Bronchial epithelial cell (primary cell): ENCODE data around the gene PRKAG2. TPM values are rescaled to one million over a fixed set of nuclear protein-coding genes. Genes with fewer than 3 reads are reported as not detected.

Source experiments
- DNase-seq: peaks from one replicate; pipeline ENCODE4 v3.0.0-alpha.2; 2010; ENCODE audit warnings: low read depth
- FAIRE-seq: peaks from 2 replicates; lab custom pipeline; 2011; peaks lifted over from hg19 to GRCh38; lab: Jason Lieb, UNC
- H3K27me3 ChIP-seq: 2 replicates; pipeline ENCODE4 v1.5.1; 2011; ENCODE audit warnings: low read length; ENCODE audit not compliant: control insufficient read depth, insufficient read depth
- H3K36me3 ChIP-seq: 2 replicates; pipeline ENCODE4 v1.5.1; 2011; ENCODE audit warnings: low read length; ENCODE audit not compliant: control insufficient read depth, insufficient read depth
- H3K4me3 ChIP-seq: 2 replicates; pipeline ENCODE4 v1.5.1; 2011; ENCODE audit warnings: mild to moderate bottlenecking, low read depth, low read length, control low read depth
- total RNA-seq: library from RNA; depleted of rRNA; stranded (reverse); fragments of >200 nt; gene quantifications from 2 replicates; pipeline ENCODE4 v1.2.1, GENCODE V29; 2014
- TF ChIP-seq, protein P1 (sequence below): IDR thresholded peaks from 2 replicates; pipeline ENCODE4 v1.5.1; 2011; ENCODE audit warnings: mild to moderate bottlenecking, moderate library complexity, low read length, control low read depth, inconsistent platforms; ENCODE audit not compliant: insufficient read depth, severe bottlenecking

The PRKAG2 gene
- total RNA-seq, 1 donor from 2014 or later, result 24.5 TPM

DNA sequence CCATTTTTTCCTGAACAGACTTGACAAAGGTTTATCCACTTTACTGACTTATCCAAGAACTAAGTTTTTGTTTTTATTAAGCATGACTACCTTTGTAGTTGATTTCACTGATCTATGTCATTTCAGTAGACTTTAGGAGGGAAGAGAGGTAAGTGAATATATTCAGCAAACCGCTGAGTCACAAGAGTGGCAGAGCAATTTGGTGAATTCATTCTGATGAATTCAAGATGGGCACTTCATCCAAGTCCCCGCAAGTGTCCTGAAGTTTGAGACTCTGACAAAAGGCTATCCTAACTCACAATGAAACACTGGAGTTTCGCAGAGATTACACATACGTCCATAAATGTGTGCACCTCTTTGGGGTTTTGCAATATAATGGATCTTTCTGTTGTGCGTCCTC is 255.0 kb downstream of the PRKAG2 start:
- no peak overlapping the region for H3K4me3 ChIP-seq
- DNase-seq (no peak), FAIRE-seq (no peak)
- H3K27me3 ChIP-seq, result no peaks in the 10 kb centered on the region
- TF ChIP-seq, protein P1, sequence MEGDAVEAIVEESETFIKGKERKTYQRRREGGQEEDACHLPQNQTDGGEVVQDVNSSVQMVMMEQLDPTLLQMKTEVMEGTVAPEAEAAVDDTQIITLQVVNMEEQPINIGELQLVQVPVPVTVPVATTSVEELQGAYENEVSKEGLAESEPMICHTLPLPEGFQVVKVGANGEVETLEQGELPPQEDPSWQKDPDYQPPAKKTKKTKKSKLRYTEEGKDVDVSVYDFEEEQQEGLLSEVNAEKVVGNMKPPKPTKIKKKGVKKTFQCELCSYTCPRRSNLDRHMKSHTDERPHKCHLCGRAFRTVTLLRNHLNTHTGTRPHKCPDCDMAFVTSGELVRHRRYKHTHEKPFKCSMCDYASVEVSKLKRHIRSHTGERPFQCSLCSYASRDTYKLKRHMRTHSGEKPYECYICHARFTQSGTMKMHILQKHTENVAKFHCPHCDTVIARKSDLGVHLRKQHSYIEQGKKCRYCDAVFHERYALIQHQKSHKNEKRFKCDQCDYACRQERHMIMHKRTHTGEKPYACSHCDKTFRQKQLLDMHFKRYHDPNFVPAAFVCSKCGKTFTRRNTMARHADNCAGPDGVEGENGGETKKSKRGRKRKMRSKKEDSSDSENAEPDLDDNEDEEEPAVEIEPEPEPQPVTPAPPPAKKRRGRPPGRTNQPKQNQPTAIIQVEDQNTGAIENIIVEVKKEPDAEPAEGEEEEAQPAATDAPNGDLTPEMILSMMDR, result no peak
- H3K36me3 ChIP-seq, result peaks cover 4% of the 10 kb centered on the region

DNA sequence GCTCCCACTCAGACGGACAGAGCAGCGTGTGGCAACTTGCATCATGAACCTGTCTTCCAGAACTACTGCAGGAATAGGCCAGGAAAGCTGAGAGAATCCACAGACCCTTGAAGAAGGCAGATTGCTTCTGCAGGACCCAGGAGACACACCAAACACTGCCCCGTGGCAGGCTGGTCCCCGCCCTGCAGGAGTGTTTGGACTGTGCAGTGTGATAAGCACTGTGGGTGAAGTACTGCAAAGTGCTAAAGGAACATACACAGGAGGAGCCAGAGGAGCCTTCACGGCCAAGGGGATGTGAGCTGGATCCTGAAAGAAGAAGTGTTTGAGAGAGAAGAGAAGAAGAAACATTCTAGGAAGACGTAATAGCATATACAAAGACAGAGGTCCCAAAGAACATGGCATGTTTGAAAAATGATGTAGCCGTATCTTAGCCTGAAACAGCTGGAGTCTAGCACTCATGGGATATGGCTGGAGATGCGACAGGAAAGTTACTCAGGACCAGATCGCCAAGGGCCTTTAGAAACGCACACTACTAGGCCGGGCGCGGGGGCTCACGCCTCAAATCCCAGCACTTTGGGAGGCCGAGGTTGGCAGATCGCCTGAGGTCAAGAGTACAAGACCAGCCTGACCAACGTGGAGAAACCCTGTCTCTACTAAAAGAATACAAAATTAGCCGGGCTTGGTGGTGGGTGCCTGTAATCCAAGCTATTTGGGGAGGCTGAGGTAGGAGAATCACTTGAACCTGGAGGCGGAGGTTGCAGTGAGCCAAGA is 260.3 kb downstream of the PRKAG2 start:
- H3K4me3 ChIP-seq, result no peak overlapping the region
- FAIRE-seq (no peak), DNase-seq (no peak)
- peaks cover 3% of the 10 kb centered on the region for H3K36me3 ChIP-seq
- TF ChIP-seq, protein P1, result no peak
- H3K27me3 ChIP-seq, result no peaks in the 10 kb centered on the region

DNA sequence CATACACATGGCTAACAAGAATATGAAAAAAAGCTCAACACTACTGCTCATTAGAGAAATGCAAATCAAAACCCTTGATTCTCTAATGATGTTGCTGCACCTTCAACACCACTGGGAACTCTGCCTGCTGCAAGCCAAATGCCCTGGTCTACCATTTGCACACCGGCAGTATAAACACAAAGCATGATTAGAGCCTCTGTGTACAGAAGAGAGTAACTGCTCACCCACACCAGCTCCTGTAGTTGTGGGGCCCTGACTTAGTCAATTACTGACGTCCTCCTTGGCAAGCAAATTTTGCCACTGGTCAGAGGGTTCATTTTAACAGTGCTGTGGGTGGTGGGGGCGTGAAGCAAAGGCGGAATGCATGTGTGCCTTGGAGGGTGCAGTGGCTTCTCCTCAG is 261.1 kb downstream of the PRKAG2 start:
- TF ChIP-seq, protein P1, result no peak
- peaks cover 2% of the 10 kb centered on the region for H3K36me3 ChIP-seq
- no peaks in the 10 kb centered on the region for H3K27me3 ChIP-seq
- no peak overlapping the region for H3K4me3 ChIP-seq
- DNase-seq (no peak), FAIRE-seq (no peak)

DNA sequence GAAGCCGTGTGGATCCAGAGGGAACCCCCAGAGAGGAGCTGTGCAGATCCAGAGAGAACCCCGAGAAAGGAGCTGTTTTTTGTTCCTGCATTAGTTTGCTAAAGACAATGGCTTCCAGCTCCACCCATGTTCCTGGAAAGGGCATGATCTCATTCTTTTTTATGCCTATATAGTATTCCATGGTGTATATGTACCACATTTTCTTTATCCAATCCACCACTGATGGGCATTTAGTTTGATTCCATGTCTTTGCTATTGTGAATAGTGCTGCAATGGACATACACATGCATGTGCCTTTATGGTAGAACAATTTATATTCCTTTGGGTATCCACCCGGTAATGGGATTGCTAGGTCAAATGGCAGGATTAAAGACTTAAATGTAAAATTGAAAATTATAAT is 261.9 kb downstream of the PRKAG2 start:
- DNase-seq (no peak), FAIRE-seq (no peak)
- H3K27me3 ChIP-seq, result no peaks in the 10 kb centered on the region
- peaks cover 2% of the 10 kb centered on the region for H3K36me3 ChIP-seq
- TF ChIP-seq, protein P1, result no peak
- H3K4me3 ChIP-seq, result no peak overlapping the region

DNA sequence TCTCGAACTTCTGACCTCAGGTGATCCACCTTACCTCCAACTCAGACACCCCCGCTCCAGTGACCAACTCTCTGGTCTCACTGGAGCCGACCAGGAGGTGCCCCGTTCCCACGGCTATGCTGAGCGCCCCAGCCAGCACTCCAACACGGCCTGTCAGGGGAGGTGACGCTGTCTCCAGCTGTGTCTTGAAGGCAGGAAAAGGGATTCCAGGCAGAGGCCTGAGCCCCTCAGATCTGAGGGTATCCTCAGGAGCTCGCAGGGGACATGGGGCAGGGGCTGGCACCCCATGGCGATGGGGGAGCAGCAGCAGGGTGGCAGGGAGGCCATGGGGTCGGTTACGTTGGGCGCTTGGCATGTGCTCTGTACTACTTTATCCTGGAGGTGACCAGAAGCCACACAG is 262.9 kb downstream of the PRKAG2 start:
- TF ChIP-seq, protein P1, result no peak
- no peak for DNase-seq
- Histone ChIP-seq H3K36me3 (peaks cover 1% of the 10 kb centered on the region), H3K4me3 (no peak overlapping the region), H3K27me3 (no peaks in the 10 kb centered on the region)
- no peak for FAIRE-seq

DNA sequence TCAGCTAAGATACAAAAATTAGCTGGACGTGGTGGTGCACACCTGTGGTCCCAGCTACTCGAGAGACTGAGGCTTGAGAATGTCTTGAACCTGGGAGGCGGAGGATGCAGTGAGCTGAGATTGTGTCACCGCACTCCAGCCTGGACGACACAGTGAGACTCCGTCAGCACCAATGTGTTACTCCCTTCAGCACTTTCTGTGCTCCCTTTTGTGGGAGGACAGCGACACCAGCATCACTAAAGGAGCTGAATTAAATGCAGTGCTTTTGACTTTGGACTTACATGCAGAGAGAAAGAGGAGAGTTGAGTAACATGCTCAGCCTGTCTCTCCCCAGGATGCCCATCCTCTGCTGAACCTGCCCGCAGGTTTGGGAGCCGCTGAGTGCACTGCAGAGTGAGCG is 265.0 kb downstream of the PRKAG2 start:
- Histone ChIP-seq H3K4me3 (no peak overlapping the region), H3K36me3 (peaks cover 1% of the 10 kb centered on the region), H3K27me3 (no peaks in the 10 kb centered on the region)
- TF ChIP-seq, protein P1, result no peak
- DNase-seq (no peak), FAIRE-seq (no peak)
